ENCODE measurements around the gene SOX6.

Gene SOX6

GRCh38 chr11:16313846-16314245, 42.5 kb downstream of the SOX6 start:
- H3K27me3 ChIP-seq (ENCODE audit: control insufficient read depth, insufficient read depth, low read length): peaks cover under 1% of the 10 kb centered on the region; the same call in 1 of the 2 replicates
- H3K4me1 ChIP-seq (ENCODE audit: control insufficient read depth, insufficient read depth, low read length): no peaks in the 10 kb centered on the region
- no peak overlapping the region for H3K27ac ChIP-seq (ENCODE audit: low read depth, low read length)
- no peaks in the 10 kb centered on the region for H3K9me3 ChIP-seq (ENCODE audit: control insufficient read depth, insufficient read depth, low read depth, low read length)
- H3K36me3 ChIP-seq (ENCODE audit: control insufficient read depth, insufficient read depth, low read length): no peaks in the 10 kb centered on the region
- H3K9ac ChIP-seq (ENCODE audit: low read length): no peak overlapping the region
- H3K4me3 ChIP-seq (ENCODE audit: low read depth, low read length): no peak overlapping the region

DNA sequence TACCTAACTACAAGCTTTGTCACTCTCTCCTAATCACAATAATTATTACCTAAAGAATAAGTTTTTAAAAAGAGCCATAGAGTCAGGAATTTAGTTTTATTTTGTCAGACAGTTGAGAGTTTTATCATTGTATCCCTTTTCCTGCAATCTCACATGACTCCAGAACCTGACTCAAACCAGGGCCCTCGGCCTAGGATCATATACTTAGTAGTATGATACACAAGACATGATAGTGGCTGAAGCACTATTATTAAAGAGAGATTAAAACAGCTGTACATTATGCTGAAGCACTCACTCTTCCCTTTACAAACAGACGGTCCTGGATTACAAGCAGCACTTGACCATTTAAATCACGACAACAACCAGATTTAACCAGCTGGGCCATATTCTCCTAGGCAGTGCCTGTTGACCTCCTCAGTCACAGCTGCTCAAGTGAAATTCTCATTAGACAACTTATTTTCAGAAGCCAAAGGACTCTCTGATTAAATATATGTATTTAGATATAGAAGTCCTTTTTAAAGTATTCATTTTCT, 44.0 kb downstream of the SOX6 start:
- Histone ChIP-seq H3K4me1 (ENCODE audit: control insufficient read depth, insufficient read depth, low read length) (no peaks in the 10 kb centered on the region), H3K9ac (ENCODE audit: low read length) (no peak overlapping the region), H3K4me3 (ENCODE audit: low read depth, low read length) (no peak overlapping the region), H3K27me3 (ENCODE audit: control insufficient read depth, insufficient read depth, low read length) (peaks cover 11% of the 10 kb centered on the region; the same call in 1 of the 2 replicates), H3K36me3 (ENCODE audit: control insufficient read depth, insufficient read depth, low read length) (no peaks in the 10 kb centered on the region), H3K9me3 (ENCODE audit: control insufficient read depth, insufficient read depth, low read depth, low read length) (no peaks in the 10 kb centered on the region), H3K27ac (ENCODE audit: low read depth, low read length) (no peak overlapping the region)

DNA sequence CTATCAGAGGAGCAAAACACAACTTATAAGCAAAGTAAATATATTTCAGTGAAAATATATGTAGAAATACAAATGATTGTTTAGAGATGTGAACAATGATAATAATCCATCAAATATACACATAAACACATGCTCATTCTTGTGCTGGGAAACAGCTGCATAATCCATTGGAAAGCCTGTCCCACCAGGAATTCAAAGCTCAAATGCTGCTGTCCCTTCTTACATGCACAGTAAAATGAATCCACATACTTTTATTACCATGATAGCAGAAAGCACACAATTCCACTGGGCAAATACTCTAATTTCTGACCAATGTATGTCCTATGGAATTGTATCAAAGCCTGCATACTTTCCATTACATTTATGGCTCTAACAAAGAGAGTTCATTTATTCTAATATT, 44.5 kb downstream of the SOX6 start:
- Histone ChIP-seq H3K4me1 (ENCODE audit: control insufficient read depth, insufficient read depth, low read length) (no peaks in the 10 kb centered on the region), H3K4me3 (ENCODE audit: low read depth, low read length) (no peak overlapping the region), H3K9ac (ENCODE audit: low read length) (no peak overlapping the region), H3K27ac (ENCODE audit: low read depth, low read length) (no peak overlapping the region), H3K36me3 (ENCODE audit: control insufficient read depth, insufficient read depth, low read length) (no peaks in the 10 kb centered on the region), H3K9me3 (ENCODE audit: control insufficient read depth, insufficient read depth, low read depth, low read length) (no peaks in the 10 kb centered on the region), H3K27me3 (ENCODE audit: control insufficient read depth, insufficient read depth, low read length) (peaks cover 11% of the 10 kb centered on the region; the same call in 1 of the 2 replicates)

DNA sequence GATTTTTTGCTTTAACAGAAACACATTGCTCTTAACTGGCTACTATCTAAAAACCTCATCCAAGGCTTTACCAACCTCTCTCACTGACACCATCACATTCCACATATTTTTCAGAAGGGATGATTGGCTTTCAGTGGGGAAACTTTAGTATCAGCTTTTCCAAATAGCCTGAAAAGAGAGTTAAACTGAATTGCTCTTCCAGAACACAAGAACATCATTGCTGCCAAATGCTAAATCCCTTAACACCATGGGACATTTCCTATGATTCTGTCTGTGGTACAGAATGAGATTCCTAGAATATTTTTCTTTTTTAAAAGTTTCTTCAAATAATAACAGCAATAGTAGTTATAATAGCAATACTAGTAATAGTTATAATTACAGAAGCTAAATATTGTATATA, 45.4 kb downstream of the SOX6 start:
- H3K4me1 ChIP-seq (ENCODE audit: control insufficient read depth, insufficient read depth, low read length): no peaks in the 10 kb centered on the region
- no peak overlapping the region for H3K27ac ChIP-seq (ENCODE audit: low read depth, low read length)
- H3K36me3 ChIP-seq (ENCODE audit: control insufficient read depth, insufficient read depth, low read length): no peaks in the 10 kb centered on the region
- peaks cover 11% of the 10 kb centered on the region; the same call in 1 of the 2 replicates for H3K27me3 ChIP-seq (ENCODE audit: control insufficient read depth, insufficient read depth, low read length)
- H3K9ac ChIP-seq (ENCODE audit: low read length): no peak overlapping the region
- H3K4me3 ChIP-seq (ENCODE audit: low read depth, low read length): no peak overlapping the region
- H3K9me3 ChIP-seq (ENCODE audit: control insufficient read depth, insufficient read depth, low read depth, low read length): no peaks in the 10 kb centered on the region

DNA sequence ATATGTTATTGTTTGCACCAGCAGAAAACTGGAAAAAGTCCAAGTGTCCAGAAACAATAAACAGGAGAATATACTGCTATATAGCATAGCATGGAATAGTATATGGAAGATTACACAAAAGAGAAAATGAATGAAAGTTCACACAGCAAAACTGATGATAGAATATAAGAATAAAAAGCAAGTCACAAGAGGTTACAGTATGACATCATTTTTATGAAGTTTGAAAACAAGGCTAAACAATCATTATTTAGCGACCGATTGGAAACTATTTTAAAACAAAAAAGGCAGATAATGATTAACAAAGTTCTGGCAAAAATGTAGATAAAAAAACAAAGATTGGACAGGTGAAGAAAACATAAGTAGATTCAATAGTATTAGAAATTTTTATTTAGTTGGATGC, 47.1 kb downstream of the SOX6 start:
- Histone ChIP-seq H3K4me3 (ENCODE audit: low read depth, low read length) (no peak overlapping the region), H3K9ac (ENCODE audit: low read length) (no peak overlapping the region), H3K27me3 (ENCODE audit: control insufficient read depth, insufficient read depth, low read length) (peaks cover 11% of the 10 kb centered on the region; the same call in 1 of the 2 replicates), H3K9me3 (ENCODE audit: control insufficient read depth, insufficient read depth, low read depth, low read length) (no peaks in the 10 kb centered on the region), H3K36me3 (ENCODE audit: control insufficient read depth, insufficient read depth, low read length) (no peaks in the 10 kb centered on the region), H3K27ac (ENCODE audit: low read depth, low read length) (no peak overlapping the region), H3K4me1 (ENCODE audit: control insufficient read depth, insufficient read depth, low read length) (no peaks in the 10 kb centered on the region)

GRCh38 chr11:16301462-16301861, 54.9 kb downstream of the SOX6 start:
- Histone ChIP-seq H3K4me1 (ENCODE audit: control insufficient read depth, insufficient read depth, low read length) (no peaks in the 10 kb centered on the region), H3K27me3 (ENCODE audit: control insufficient read depth, insufficient read depth, low read length) (no peaks in the 10 kb centered on the region), H3K9ac (ENCODE audit: low read length) (no peak overlapping the region), H3K36me3 (ENCODE audit: control insufficient read depth, insufficient read depth, low read length) (no peaks in the 10 kb centered on the region), H3K9me3 (ENCODE audit: control insufficient read depth, insufficient read depth, low read depth, low read length) (no peaks in the 10 kb centered on the region), H3K4me3 (ENCODE audit: low read depth, low read length) (no peak overlapping the region), H3K27ac (ENCODE audit: low read depth, low read length) (no peak overlapping the region)

DNA sequence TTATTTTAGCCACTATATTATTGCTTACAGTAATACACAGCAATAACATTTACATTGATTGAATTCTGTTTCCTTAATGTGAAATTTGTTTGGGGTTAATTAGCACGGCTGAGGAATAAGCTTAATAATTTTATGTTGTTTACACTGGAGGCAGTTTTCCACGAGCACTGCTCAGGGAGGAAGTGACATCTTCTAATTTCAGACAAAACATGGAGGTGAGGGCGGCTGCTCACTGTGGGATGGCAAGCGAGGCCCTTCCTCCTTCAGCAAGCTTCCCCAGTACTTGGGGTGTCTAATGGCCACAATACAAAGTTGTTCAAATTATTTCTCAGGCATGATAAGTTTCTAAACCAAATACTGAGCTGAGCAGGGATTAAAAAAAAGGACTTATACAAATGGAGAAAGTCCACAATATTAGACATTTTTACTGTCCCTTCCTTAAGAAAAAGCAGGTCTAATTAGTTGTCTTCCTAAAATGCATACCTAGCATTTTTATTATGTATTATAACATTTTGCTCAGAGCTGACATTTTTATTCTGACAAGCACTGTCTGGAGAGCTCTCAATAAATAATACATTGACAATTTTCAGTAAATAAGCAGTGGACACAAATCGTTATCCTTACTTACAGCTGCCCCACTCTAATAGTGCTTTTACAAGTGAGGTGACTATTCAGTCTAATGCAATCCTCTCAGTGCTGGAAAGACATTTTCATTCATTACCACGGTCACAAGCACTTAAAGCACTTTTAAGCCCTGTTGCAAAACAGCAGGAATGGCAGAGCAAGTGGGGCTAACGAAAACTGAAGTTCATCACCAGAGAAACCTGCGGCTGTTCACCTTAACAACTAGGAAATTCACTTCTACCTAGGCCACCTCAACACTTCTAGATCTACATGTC, 56.2 kb downstream of the SOX6 start:
- H3K4me3 ChIP-seq (ENCODE audit: low read depth, low read length): no peak overlapping the region

DNA sequence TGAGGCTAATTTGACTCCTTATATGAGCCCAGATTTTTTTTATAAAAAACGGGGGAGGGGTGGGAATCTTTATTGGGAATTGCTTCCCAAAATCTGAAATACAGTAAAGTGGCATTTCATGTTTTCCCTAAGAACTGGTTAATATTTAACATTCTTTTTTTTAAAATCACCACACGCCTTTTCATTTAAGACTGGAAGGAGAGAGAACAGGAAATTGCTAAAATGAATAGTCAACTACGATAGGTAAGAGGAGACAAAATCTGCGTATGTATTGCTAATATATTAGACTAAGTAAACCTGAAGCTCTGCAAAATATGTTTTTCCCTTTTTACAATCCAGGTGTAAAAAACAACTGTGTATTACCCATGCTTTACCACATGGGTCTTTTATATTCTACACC, 57.0 kb downstream of the SOX6 start:
- Histone ChIP-seq H3K27ac (ENCODE audit: low read depth, low read length) (no peak overlapping the region), H3K9ac (ENCODE audit: low read length) (no peak overlapping the region), H3K4me3 (ENCODE audit: low read depth, low read length) (no peak overlapping the region), H3K9me3 (ENCODE audit: control insufficient read depth, insufficient read depth, low read depth, low read length) (no peaks in the 10 kb centered on the region), H3K4me1 (ENCODE audit: control insufficient read depth, insufficient read depth, low read length) (no peaks in the 10 kb centered on the region), H3K27me3 (ENCODE audit: control insufficient read depth, insufficient read depth, low read length) (no peaks in the 10 kb centered on the region), H3K36me3 (ENCODE audit: control insufficient read depth, insufficient read depth, low read length) (no peaks in the 10 kb centered on the region)

More for the DNA sequence above, 56.2 kb downstream of the SOX6 start:
- H3K4me1 ChIP-seq (ENCODE audit: control insufficient read depth, insufficient read depth, low read length): no peaks in the 10 kb centered on the region
- no peaks in the 10 kb centered on the region for H3K27me3 ChIP-seq (ENCODE audit: control insufficient read depth, insufficient read depth, low read length)
- H3K9me3 ChIP-seq (ENCODE audit: control insufficient read depth, insufficient read depth, low read depth, low read length): no peaks in the 10 kb centered on the region
- no peaks in the 10 kb centered on the region for H3K36me3 ChIP-seq (ENCODE audit: control insufficient read depth, insufficient read depth, low read length)
- no peak overlapping the region for H3K9ac ChIP-seq (ENCODE audit: low read length)
- no peak overlapping the region for H3K27ac ChIP-seq (ENCODE audit: low read depth, low read length)

DNA sequence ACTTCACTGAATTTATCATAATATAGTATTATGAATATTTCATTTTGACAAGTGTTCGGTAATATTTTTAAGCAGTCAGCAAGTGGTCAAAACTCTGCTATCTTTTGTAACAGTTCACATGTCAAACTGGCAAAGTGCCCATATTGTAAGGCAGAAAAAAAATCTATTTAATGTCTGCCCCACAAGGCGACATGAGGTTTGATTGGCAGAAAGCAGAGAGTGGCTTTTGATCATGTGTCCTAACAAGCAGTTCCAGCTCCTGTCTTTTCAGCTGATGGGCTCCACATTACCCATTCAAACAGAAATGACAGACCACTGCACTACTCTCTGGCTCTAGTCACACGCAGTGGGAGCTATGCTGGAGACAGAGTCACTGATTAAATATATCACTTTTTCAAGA, 59.0 kb downstream of the SOX6 start:
- Histone ChIP-seq H3K4me1 (ENCODE audit: control insufficient read depth, insufficient read depth, low read length) (0 out of 2 replicates have a peak, but pooled peaks cover 3% of the 10 kb centered on the region), H3K27ac (ENCODE audit: low read depth, low read length) (no peak overlapping the region), H3K4me3 (ENCODE audit: low read depth, low read length) (no peak overlapping the region), H3K9me3 (ENCODE audit: control insufficient read depth, insufficient read depth, low read depth, low read length) (no peaks in the 10 kb centered on the region), H3K27me3 (ENCODE audit: control insufficient read depth, insufficient read depth, low read length) (no peaks in the 10 kb centered on the region), H3K9ac (ENCODE audit: low read length) (no peak overlapping the region), H3K36me3 (ENCODE audit: control insufficient read depth, insufficient read depth, low read length) (no peaks in the 10 kb centered on the region)

DNA sequence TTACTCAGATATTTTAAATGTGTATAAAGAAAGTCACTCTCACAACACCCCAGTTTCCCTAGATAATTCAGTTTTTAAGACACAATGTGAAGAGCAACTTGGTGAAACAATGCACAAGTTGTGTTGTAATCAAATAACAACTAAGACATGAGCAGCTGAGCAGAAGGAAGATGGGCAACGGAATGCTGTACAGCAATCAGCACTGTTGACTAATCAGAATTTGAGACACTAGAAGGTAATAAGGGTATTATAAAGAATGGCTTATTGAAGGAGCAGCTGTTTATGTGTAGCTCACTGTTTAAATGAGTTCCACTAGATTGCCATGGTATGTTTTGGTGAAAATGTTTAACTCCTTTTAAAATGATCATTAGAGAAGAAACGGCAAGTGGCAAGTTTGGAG, 60.1 kb downstream of the SOX6 start:
- no peak overlapping the region for H3K4me3 ChIP-seq (ENCODE audit: low read depth, low read length)
- no peak overlapping the region for H3K9ac ChIP-seq (ENCODE audit: low read length)
- no peaks in the 10 kb centered on the region for H3K36me3 ChIP-seq (ENCODE audit: control insufficient read depth, insufficient read depth, low read length)
- no peaks in the 10 kb centered on the region for H3K9me3 ChIP-seq (ENCODE audit: control insufficient read depth, insufficient read depth, low read depth, low read length)
- H3K27me3 ChIP-seq (ENCODE audit: control insufficient read depth, insufficient read depth, low read length): no peaks in the 10 kb centered on the region
- H3K4me1 ChIP-seq (ENCODE audit: control insufficient read depth, insufficient read depth, low read length): 0 out of 2 replicates have a peak, but pooled peaks cover 3% of the 10 kb centered on the region
- H3K27ac ChIP-seq (ENCODE audit: low read depth, low read length): no peak overlapping the region

DNA sequence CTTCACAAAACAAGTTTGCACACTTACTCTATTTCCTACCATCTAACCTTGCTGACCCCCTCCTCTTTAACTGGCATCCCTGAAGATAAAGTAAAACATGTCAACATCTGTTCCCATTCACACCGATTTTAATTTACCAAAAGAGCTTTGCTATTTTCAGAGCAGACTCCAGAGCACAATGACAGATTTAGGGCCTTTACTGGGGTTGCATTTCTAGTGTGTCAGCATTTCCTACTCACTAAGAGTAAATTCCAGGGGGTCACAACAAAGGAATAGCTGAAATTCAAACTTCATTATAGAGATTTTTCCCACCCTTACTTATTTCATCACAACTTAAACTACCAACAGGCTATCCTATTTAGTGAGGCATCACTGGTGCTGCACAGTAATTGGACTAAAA, 60.8 kb downstream of the SOX6 start:
- Histone ChIP-seq H3K27ac (ENCODE audit: low read depth, low read length) (no peak overlapping the region), H3K27me3 (ENCODE audit: control insufficient read depth, insufficient read depth, low read length) (no peaks in the 10 kb centered on the region), H3K36me3 (ENCODE audit: control insufficient read depth, insufficient read depth, low read length) (no peaks in the 10 kb centered on the region), H3K9ac (ENCODE audit: low read length) (no peak overlapping the region), H3K9me3 (ENCODE audit: control insufficient read depth, insufficient read depth, low read depth, low read length) (no peaks in the 10 kb centered on the region), H3K4me3 (ENCODE audit: low read depth, low read length) (no peak overlapping the region), H3K4me1 (ENCODE audit: control insufficient read depth, insufficient read depth, low read length) (0 out of 2 replicates have a peak, but pooled peaks cover 3% of the 10 kb centered on the region)

Data from HUES6 (cell line).